Duodenal mucosa (tissue), 2 donors: ENCODE measurements around the gene GRHL1.

Experiments
- H3K27ac ChIP-seq: one replicate; pipeline ENCODE4 v1.7.0; 2013; ENCODE audit warnings: low read depth, low read length
- H3K27me3 ChIP-seq, 2 donors: one replicate each; pipeline ENCODE4 v1.7.0; 2013; ENCODE audit warnings: low read length in 2 of 2, control low read depth in 1 of 2; ENCODE audit not compliant: insufficient read depth in 2 of 2, control insufficient read depth in 1 of 2
- H3K36me3 ChIP-seq, 2 donors: one replicate each; pipeline ENCODE4 v1.7.0; 2013; ENCODE audit warnings: low read length in 2 of 2, control low read depth in 1 of 2; ENCODE audit not compliant: insufficient read depth in 2 of 2, control insufficient read depth in 1 of 2
- H3K4me1 ChIP-seq, 2 donors: one replicate each; pipeline ENCODE4 v1.7.0; 2013; ENCODE audit warnings: low read length in 2 of 2, control low read depth in 1 of 2; ENCODE audit not compliant: insufficient read depth in 2 of 2, control insufficient read depth in 1 of 2
- H3K4me3 ChIP-seq, 2 donors: one replicate each; pipeline ENCODE4 v1.7.0; 2013; ENCODE audit warnings: low read length in 2 of 2, low read depth in 1 of 2
- H3K9ac ChIP-seq, 2 donors: one replicate each; pipeline ENCODE4 v1.7.0; 2013; ENCODE audit warnings: low read length in 2 of 2, low read depth in 1 of 2
- H3K9me3 ChIP-seq, 2 donors: one replicate each; pipeline ENCODE4 v1.7.0; 2013; ENCODE audit warnings: low read length in 2 of 2, control low read depth in 1 of 2; ENCODE audit not compliant: control insufficient read depth in 1 of 2

Gene GRHL1

GRCh38 chr2:9961013-9961412 is 9.5 kb downstream of the GRHL1 start:
- Histone ChIP-seq H3K9me3 (no peaks in the 10 kb centered on the region), H3K4me1 (no peaks in the 10 kb centered on the region), H3K4me3 (no peak overlapping the region), H3K36me3 (no peaks in the 10 kb centered on the region), H3K27me3 (no peaks in the 10 kb centered on the region), H3K27ac (no peak overlapping the region), H3K9ac (no peak overlapping the region)

- Histone ChIP-seq H3K27ac (no peak overlapping the region), H3K27me3 (no peaks in the 10 kb centered on the region), H3K9me3 (no peaks in the 10 kb centered on the region), H3K4me3 (no peak overlapping the region), H3K36me3 (no peaks in the 10 kb centered on the region), H3K4me1 (no peaks in the 10 kb centered on the region), H3K9ac (no peak overlapping the region)
These were observed 13.0 kb downstream of the GRHL1 start for GRCh38 chr2:9964334-9964980.

DNA sequence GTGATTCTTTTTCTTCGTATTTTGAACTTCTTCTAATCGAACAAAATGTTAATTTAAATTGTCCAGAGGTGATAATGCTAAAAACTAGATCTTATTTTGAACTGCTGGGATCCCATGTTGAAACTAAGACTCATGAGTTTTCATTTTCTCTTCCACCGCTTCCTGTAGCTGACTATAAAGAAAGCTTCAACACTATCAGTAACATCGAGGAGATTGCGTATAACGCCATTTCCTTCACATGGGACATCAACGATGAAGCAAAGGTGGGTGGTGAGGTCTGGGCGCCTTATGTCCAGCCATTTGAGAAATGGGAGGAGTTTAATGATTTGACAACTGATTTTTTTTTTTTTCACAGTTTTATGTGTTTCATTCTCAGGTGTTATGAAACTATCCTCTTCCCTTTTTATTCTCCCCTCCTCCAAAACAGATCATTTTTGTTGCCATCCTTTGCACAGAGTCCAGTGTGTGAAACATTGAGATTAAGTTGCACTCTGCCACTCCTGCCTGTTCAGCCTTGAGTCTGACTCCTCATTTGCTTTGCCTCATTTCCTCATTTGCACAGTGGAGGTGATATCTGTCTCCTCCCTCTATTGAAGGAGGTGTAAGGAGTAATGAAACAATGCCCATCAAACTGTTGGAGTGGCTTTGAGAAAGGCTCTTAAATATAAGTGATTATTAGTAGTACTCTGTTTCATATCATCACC is 13.8 kb downstream of the GRHL1 start:
- Histone ChIP-seq H3K9me3 (no peaks in the 10 kb centered on the region), H3K9ac (no peak overlapping the region), H3K4me3 (no peak overlapping the region), H3K27ac (no peak overlapping the region), H3K4me1 (no peaks in the 10 kb centered on the region), H3K27me3 (no peaks in the 10 kb centered on the region), H3K36me3 (no peaks in the 10 kb centered on the region)

DNA sequence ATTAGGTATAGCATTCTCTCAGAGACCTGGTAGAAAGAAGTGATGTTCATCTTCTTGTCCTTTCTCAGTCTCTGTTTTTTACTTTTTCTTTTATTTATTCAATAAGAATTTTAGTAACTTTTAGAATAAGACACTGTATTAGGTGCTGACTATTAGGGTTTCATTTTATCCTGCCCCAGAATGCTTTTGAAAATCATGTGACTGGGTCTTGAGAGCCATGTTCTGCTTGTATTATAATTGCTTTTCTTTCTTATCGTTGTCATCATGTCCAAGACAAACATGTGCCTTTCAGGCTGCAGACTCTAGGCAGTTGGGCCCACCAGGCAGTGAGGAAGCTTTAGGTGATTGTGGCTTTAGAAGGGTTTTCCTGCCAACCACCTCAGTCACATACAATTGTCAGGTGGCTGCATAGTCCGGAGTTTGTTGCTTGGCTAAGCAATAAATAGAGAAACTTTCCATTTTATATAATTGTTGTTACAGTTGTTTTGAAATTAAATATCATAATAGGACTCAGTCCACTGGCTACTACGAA is 15.1 kb downstream of the GRHL1 start:
- Histone ChIP-seq H3K9me3 (no peaks in the 10 kb centered on the region), H3K9ac (no peak overlapping the region), H3K27ac (no peak overlapping the region), H3K4me1 (no peaks in the 10 kb centered on the region), H3K36me3 (no peaks in the 10 kb centered on the region), H3K4me3 (no peak overlapping the region), H3K27me3 (no peaks in the 10 kb centered on the region)

- Histone ChIP-seq H3K36me3 (no peaks in the 10 kb centered on the region), H3K4me1 (no peaks in the 10 kb centered on the region), H3K4me3 (no peak overlapping the region), H3K9ac (no peak overlapping the region), H3K9me3 (no peaks in the 10 kb centered on the region), H3K27ac (no peak overlapping the region), H3K27me3 (no peaks in the 10 kb centered on the region)
These were observed 15.7 kb downstream of the GRHL1 start for GRCh38 chr2:9967053-9967775.

GRCh38 chr2:9968553-9969497 is 17.3 kb downstream of the GRHL1 start:
- H3K27me3 ChIP-seq: no peaks in the 10 kb centered on the region
- H3K4me3 ChIP-seq: no peak overlapping the region
- no peaks in the 10 kb centered on the region for H3K4me1 ChIP-seq
- no peaks in the 10 kb centered on the region for H3K9me3 ChIP-seq
- no peak overlapping the region for H3K9ac ChIP-seq
- H3K27ac ChIP-seq: no peak overlapping the region
- no peaks in the 10 kb centered on the region for H3K36me3 ChIP-seq

DNA sequence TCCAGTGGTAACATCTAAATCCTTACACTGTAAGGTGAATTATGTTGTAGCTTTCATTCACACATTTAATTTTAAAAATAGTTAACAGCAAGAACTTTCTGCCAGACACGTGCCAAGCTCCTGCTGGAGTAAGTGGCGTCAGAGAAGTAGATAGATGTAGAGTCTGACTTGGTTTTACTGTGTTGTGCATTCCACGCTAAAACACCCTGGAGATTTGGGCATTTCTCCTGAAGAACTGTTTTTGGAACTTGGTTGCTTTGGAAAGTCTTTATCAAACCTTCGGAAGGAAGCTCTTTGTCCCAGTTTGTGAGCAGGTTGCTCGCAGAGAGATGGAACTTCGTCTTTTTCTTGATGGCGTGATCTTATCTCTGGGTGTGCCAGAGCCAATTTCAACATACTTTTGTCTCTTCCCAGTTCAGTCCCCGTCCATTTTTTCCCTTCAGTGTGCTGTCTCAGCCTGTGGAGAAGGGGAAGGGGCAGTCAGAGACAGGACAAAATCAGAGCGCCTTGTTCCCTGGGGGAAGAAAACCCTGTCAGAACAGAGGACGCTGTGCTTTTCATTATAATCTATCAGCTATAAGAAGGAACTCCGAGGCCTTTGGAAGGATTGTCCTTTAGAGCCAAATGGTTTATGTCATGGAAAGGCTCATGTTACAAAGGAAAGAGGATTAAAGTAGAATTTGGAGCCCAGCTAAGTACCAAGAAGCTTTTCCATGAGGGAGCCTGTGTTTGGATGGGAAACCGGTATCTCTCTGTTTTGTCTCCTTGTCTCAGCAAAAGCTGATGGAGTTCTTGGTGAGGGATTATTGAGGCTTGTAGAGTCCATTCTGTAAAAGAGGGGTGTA is 18.9 kb downstream of the GRHL1 start:
- Histone ChIP-seq H3K27ac (no peak overlapping the region), H3K27me3 (no peaks in the 10 kb centered on the region), H3K9me3 (no peaks in the 10 kb centered on the region), H3K4me1 (no peaks in the 10 kb centered on the region), H3K4me3 (no peak overlapping the region), H3K9ac (no peak overlapping the region), H3K36me3 (no peaks in the 10 kb centered on the region)

- no peaks in the 10 kb centered on the region for H3K9me3 ChIP-seq
- H3K27me3 ChIP-seq: no peaks in the 10 kb centered on the region
- no peak overlapping the region for H3K9ac ChIP-seq
- no peaks in the 10 kb centered on the region for H3K36me3 ChIP-seq
- no peak overlapping the region for H3K4me3 ChIP-seq
- H3K27ac ChIP-seq: no peak overlapping the region
- H3K4me1 ChIP-seq: no peaks in the 10 kb centered on the region
These were observed 19.8 kb downstream of the GRHL1 start for GRCh38 chr2:9971105-9971818.

GRCh38 chr2:9971890-9972289 is 20.4 kb downstream of the GRHL1 start:
- Histone ChIP-seq H3K9ac (no peak overlapping the region), H3K4me3 (no peak overlapping the region), H3K36me3 (no peaks in the 10 kb centered on the region), H3K4me1 (no peaks in the 10 kb centered on the region), H3K27me3 (no peaks in the 10 kb centered on the region), H3K9me3 (no peaks in the 10 kb centered on the region), H3K27ac (no peak overlapping the region)
